NCI-H446 treated with DMSO at 0.1 percent for 48 hours (cell line): ENCODE data around the gene GLB1L2.

Experiments
- DNase-seq: peaks from one replicate; lab custom pipeline; 2025; lab: John Stamatoyannopoulos, UW

The GLB1L2 gene

GRCh38 chr11:134347441-134347840 is 15.7 kb downstream of the GLB1L2 start:
- no peak for DNase-seq

- DNase-seq, result no peak
Observed at GRCh38 chr11:134349109-134349801, 17.5 kb downstream of the GLB1L2 start.

- no peak for DNase-seq
Observed at GRCh38 chr11:134349802-134350355, 18.1 kb downstream of the GLB1L2 start.

- no peak for DNase-seq
Observed at GRCh38 chr11:134350381-134350780, 18.6 kb downstream of the GLB1L2 start.

GRCh38 chr11:134352111-134352510 is 20.3 kb downstream of the GLB1L2 start:
- DNase-seq, result no peak

- no peak for DNase-seq
Observed at GRCh38 chr11:134355136-134355535, 23.3 kb downstream of the GLB1L2 start.

- DNase-seq, result no peak
Observed at GRCh38 chr11:134355656-134356055, 23.9 kb downstream of the GLB1L2 start.

GRCh38 chr11:134356656-134357544 is 25.1 kb downstream of the GLB1L2 start:
- DNase-seq, result no peak

GRCh38 chr11:134357545-134357839 is 25.7 kb downstream of the GLB1L2 start:
- DNase-seq, result no peak

GRCh38 chr11:134358165-134358855 is 26.5 kb downstream of the GLB1L2 start:
- DNase-seq, result no peak

GRCh38 chr11:134358856-134359490 is 27.2 kb downstream of the GLB1L2 start:
- no peak for DNase-seq

- DNase-seq, result no peak
Observed at GRCh38 chr11:134359646-134360045, 27.9 kb downstream of the GLB1L2 start.

GRCh38 chr11:134360050-134360835 is 28.5 kb downstream of the GLB1L2 start:
- peak; percentile 5 for DNase-seq

- no peak for DNase-seq
Observed at GRCh38 chr11:134361661-134362060, 29.9 kb downstream of the GLB1L2 start.

GRCh38 chr11:134362192-134362901 is 30.6 kb downstream of the GLB1L2 start:
- no peak for DNase-seq

GRCh38 chr11:134363161-134363560 is 31.4 kb downstream of the GLB1L2 start:
- DNase-seq, result no peak

- DNase-seq, result no peak
Observed at GRCh38 chr11:134363592-134363991, 31.8 kb downstream of the GLB1L2 start.

- DNase-seq, result no peak
Observed at GRCh38 chr11:134364261-134364660, 32.5 kb downstream of the GLB1L2 start.

GRCh38 chr11:134365011-134365925 is 33.5 kb downstream of the GLB1L2 start:
- DNase-seq, result no peak

- no peak for DNase-seq
Observed at GRCh38 chr11:134366254-134366653, 34.5 kb downstream of the GLB1L2 start.
